Germinal center (tissue), 1 donor: ENCODE results near the gene FOSB.

Experiments
- DNase-seq: peaks from one replicate; pipeline ENCODE4 v3.0.0; 2012; ENCODE audit warnings: mixed read lengths, low spot score

Gene FOSB

GRCh38 chr19:45442778-45443461 lies 24.9 kb upstream of the FOSB start:
- peak; percentile 62 for DNase-seq

- peak; percentile 75 for DNase-seq
Measured at GRCh38 chr19:45443462-45444317, 24.1 kb upstream of the FOSB start.

DNA sequence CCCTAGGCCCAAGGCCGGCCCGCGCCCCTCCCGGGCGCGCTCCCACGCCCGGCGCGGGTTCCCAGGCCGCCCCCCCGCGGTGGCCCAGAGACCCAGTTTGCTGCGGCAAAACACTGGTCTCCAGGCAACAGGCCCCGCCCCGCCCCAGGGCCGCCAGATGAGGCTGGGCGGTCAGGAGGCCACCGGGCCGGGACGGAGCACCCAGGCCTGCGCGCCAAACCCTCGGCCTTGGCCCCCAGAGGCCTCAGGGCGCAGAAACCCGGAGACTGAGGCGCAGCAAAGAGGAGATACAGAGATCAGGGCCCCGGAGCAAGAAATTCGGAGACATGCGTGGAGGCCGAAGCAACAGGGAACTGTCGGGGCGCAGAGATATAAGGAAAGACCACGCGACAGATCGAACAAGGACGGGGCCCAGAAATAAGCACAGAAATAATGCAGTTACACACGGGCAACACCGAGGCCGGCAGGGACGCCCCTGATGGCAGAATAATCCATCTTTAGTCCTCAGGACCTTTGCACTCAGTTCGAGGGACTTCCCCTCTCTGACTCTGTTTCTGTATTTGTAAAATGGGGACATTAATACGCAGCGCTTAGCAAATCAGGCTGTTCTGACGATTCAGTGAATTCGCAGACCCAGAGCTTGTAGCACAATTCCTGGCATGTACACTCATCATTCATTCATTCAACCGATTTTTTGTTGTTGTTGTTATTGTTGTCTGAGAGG lies 23.3 kb upstream of the FOSB start:
- DNase-seq = peak; percentile 89

- no peak for DNase-seq
Measured at GRCh38 chr19:45445139-45445538, 22.7 kb upstream of the FOSB start.

- DNase-seq = no peak
Measured at GRCh38 chr19:45446295-45446694, 21.5 kb upstream of the FOSB start.

GRCh38 chr19:45446944-45447343 lies 20.9 kb upstream of the FOSB start:
- no peak for DNase-seq

GRCh38 chr19:45448425-45448756 lies 19.4 kb upstream of the FOSB start:
- DNase-seq = no peak

GRCh38 chr19:45448887-45449299 lies 18.9 kb upstream of the FOSB start:
- no peak for DNase-seq

DNA sequence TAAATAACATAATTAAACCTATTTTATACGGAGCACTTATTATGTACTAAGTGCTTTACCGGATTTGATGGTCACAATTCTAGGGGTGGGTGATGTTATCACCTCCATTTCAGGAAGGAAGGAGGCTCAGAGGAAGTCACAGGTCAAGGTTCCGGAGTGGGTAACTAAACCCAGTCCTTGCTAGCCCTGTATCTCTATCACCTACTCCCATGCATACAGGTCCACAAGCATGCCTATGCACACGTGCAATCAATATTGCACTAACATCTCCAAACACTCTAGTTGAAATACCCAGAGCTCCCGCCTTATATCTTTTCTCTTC lies 17.8 kb upstream of the FOSB start:
- no peak for DNase-seq

GRCh38 chr19:45451131-45451849 lies 16.5 kb upstream of the FOSB start:
- DNase-seq = peak; percentile 14

DNA sequence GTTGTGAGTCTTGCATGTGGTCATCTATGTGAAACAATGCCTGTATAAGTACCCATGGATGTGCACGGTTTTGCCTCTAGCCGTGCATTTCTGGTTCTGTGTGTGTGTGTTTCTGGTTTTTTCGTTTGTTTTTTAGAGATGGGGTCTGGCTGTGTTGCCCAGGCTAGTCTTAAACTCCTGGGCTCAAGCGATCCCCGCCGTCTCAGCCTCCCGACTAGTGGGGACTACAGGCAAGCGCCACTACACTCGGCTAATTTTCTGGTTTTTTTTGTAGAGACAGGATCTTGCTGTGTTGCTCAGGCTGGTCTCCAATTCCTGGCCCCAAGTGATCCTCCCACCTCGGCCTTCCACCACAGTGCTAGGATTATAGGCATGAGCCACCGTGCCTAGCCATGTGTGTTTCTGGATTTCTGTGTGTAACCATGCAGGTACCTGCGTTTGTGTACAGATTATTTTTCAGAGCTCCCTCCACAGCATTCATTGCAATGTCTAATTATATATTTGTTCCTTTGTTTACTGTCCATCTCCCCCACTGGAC lies 15.9 kb upstream of the FOSB start:
- DNase-seq = no peak

- DNase-seq = no peak
Measured at GRCh38 chr19:45455707-45456499, 11.9 kb upstream of the FOSB start.

- no peak for DNase-seq
Measured at GRCh38 chr19:45456500-45456815, 11.3 kb upstream of the FOSB start.

GRCh38 chr19:45457776-45458175 lies 10.0 kb upstream of the FOSB start:
- DNase-seq = no peak

DNA sequence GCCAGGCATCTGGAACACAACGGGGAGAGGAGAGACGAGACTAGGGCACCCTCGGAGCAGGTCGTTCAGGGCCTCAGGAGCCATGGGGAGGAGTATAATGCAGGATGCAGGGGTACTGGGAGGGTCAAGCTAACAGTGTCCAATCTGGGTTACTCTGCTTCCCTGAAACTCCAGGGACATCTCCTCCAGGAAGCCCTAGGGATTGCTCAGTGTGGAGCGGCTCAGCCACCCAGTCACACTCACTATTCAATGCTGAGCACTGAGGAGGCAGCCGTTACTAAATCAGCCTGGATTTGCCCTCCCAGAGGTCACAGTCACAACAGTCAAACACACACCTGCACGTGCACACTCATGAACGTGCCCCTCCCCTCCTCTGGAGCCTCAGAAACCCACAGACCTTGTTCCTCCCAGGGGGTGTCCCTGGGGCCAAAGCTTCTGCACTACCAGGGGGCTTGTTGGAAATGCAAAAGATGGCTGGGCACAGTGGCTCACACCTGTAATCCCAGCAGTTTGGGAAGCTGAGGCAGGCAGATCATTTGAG lies 6.9 kb upstream of the FOSB start:
- DNase-seq = no peak

GRCh38 chr19:45462174-45462573 lies 5.6 kb upstream of the FOSB start:
- DNase-seq = no peak

GRCh38 chr19:45463241-45463640 lies 4.6 kb upstream of the FOSB start:
- no peak for DNase-seq

GRCh38 chr19:45464274-45464673 lies 3.5 kb upstream of the FOSB start:
- DNase-seq = no peak

DNA sequence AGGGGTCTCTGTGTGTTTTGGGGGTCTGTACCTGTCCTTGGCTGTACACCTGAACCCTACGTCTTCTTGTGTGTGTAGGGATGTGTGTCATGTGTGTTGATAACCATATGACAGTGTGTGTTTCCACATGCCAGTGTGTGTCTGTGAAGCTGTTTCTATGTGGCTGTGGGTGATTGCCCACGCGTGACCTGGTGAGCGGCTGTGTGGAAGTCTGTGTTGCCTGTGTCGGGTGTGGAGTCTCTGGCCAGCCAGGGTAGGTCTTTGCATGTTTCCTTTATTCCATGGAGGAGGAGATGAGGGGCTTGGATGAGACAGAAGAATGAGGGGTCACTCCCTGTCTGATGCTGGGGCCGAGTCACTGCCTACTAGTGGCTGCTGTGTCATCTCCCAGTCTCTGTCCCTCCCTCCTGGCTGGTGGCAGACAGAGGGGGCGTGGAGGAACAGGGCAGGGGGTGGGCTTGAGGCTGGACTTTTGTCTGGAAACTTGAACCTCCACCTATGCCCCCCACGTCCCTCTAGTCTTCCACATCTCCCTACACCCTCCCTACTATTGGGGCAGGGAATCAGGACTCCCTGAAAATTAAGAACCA lies 2.8 kb upstream of the FOSB start:
- DNase-seq = no peak

DNA sequence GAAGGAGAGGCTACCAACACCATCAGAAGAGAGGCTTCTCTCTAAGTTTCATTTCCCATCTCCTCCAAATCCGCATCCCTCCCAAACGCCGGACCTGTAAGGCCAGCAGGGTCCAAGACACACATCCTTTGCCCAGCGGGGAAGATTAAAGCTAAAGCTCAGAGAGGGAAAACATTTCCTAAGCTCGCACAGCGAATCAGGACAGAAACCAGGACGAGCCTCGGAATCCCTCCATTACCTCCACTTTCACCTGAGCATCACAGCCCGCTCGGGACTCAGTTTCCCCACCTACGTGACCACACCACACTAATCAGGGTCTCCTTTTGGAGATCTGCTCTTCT lies 711 bp upstream of the FOSB start:
- DNase-seq = no peak

DNA sequence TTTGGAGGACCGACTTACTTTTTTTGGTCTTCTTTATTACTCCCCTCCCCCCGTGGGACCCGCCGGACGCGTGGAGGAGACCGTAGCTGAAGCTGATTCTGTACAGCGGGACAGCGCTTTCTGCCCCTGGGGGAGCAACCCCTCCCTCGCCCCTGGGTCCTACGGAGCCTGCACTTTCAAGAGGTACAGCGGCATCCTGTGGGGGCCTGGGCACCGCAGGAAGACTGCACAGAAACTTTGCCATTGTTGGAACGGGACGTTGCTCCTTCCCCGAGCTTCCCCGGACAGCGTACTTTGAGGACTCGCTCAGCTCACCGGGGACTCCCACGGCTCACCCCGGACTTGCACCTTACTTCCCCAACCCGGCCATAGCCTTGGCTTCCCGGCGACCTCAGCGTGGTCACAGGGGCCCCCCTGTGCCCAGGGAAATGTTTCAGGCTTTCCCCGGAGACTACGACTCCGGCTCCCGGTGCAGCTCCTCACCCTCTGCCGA lies 409 bp downstream of the FOSB start:
- peak; percentile 16 for DNase-seq
